Neutrophil (primary cell): ENCODE measurements around the gene PRAMEF1.

Experiments used
- H3K27ac ChIP-seq: fragments of 200-600 bp; sonication (generic); 2 replicates; pipeline ENCODE4 v1.5.1; 2016; ENCODE audit warnings: mild to moderate bottlenecking, moderate library complexity
- H3K27me3 ChIP-seq: fragments of 200-600 bp; sonication (generic); 2 replicates; pipeline ENCODE4 v1.6.0; 2016; ENCODE audit warnings: mild to moderate bottlenecking
- H3K36me3 ChIP-seq: fragments of 200-600 bp; sonication (generic); 2 replicates; pipeline ENCODE4 v1.5.1; 2017
- H3K4me1 ChIP-seq, 2 experiments: fragments of 200-600 bp in 1 of 2; sonication (generic) in 1 of 2; 1 replicate in 1 of 2; 2 replicates in 1 of 2; pipeline versions ENCODE4 v1.5.1 to v1.6.1; 2013 to 2016; ENCODE audit warnings: low read depth in 1 of 2, low read length in 1 of 2, mild to moderate bottlenecking in 1 of 2, moderate library complexity in 1 of 2; ENCODE audit not compliant: control insufficient read depth in 1 of 2, insufficient read depth in 1 of 2
- H3K4me3 ChIP-seq, 2 experiments: fragments of 200-600 bp in 1 of 2; sonication (generic) in 1 of 2; 1 replicate in 1 of 2; 2 replicates in 1 of 2; pipeline ENCODE4 v1.5.1; 2013 to 2016; ENCODE audit warnings: low read depth in 1 of 2, low read length in 1 of 2, mild to moderate bottlenecking in 1 of 2, moderate library complexity in 1 of 2
- H3K9me3 ChIP-seq: fragments of 200-600 bp; sonication (generic); 2 replicates; pipeline ENCODE4 v1.5.1; 2016
- TF ChIP-seq, protein P1 (sequence below): fragments of 200-600 bp; sonication (generic); IDR thresholded peaks from 2 replicates; pipeline ENCODE4 v1.5.1; 2016; ENCODE audit warnings: antibody characterized with exemption

The PRAMEF1 gene

DNA sequence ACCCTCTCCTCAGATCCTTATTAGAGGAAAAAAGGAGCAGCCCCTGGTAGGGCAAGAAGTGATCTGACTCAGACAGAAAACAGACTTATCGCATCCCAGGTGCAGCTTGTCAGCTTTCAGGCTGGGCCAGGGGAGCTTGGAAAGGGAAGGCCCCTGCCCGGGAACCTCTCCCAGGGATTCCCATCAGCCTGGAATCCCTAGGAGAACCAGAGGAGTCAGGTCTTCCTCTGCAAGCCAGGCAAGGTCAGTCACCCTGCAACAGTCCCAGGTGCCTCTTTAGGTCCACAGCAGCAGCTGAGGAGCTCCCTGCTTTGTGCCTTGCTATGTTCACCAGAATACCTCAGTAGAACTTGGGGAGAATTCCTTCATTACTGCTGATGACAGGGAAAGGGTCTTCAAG is 20.6 kb upstream of the PRAMEF1 start:
- H3K9me3 ChIP-seq: no peaks in the 10 kb centered on the region
- peaks cover 63% of the 10 kb centered on the region for H3K27me3 ChIP-seq
- no peaks in the 10 kb centered on the region for H3K36me3 ChIP-seq
- TF ChIP-seq, protein P1, sequence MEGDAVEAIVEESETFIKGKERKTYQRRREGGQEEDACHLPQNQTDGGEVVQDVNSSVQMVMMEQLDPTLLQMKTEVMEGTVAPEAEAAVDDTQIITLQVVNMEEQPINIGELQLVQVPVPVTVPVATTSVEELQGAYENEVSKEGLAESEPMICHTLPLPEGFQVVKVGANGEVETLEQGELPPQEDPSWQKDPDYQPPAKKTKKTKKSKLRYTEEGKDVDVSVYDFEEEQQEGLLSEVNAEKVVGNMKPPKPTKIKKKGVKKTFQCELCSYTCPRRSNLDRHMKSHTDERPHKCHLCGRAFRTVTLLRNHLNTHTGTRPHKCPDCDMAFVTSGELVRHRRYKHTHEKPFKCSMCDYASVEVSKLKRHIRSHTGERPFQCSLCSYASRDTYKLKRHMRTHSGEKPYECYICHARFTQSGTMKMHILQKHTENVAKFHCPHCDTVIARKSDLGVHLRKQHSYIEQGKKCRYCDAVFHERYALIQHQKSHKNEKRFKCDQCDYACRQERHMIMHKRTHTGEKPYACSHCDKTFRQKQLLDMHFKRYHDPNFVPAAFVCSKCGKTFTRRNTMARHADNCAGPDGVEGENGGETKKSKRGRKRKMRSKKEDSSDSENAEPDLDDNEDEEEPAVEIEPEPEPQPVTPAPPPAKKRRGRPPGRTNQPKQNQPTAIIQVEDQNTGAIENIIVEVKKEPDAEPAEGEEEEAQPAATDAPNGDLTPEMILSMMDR: no peak
- no peaks in the 10 kb centered on the region for H3K4me1 ChIP-seq
- H3K4me3 ChIP-seq: no peak overlapping the region
- H3K27ac ChIP-seq: no peak overlapping the region

- Histone ChIP-seq H3K9me3 (no peaks in the 10 kb centered on the region), H3K4me3 (no peak overlapping the region), H3K36me3 (no peaks in the 10 kb centered on the region), H3K27me3 (peaks cover 62% of the 10 kb centered on the region), H3K4me1 (no peaks in the 10 kb centered on the region), H3K27ac (no peak overlapping the region)
- TF ChIP-seq, protein P1: no peak
Observed at GRCh38 chr1:12771186-12771585, 20.0 kb upstream of the PRAMEF1 start.

GRCh38 chr1:12772520-12772919 is 18.7 kb upstream of the PRAMEF1 start:
- TF ChIP-seq, protein P1: no peak
- Histone ChIP-seq H3K9me3 (no peaks in the 10 kb centered on the region), H3K27me3 (peaks cover 49% of the 10 kb centered on the region), H3K36me3 (no peaks in the 10 kb centered on the region), H3K4me1 (no peaks in the 10 kb centered on the region), H3K27ac (no peak overlapping the region), H3K4me3 (no peak overlapping the region)

DNA sequence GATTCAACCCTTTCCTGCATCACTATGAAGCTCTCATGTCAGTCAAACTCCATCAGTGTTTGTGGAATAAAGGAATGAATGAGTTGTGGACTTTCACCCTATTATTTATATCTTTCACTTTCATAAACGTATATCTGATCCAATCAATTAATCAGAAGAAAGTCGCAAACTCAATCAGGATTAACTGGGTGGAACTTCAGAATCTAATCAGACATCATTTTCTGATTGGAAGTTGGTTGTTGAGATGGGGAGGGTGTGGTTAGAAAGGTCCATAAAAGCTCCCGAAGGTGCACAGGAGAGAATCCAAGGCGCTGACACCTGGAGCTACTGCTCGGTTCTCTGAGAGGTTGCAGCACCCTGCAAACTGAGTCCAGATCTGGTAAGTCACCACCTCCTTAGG is 17.8 kb upstream of the PRAMEF1 start, which contains the start of gene PRAMEF12:
TSS of gene PRAMEF12 (plus strand) at position 301 of the 400 bp plus-strand sequence. CDS start 1,130 bp downstream, outside the sequence.
- TF ChIP-seq, protein P1: no peak
- no peaks in the 10 kb centered on the region for H3K36me3 ChIP-seq
- no peaks in the 10 kb centered on the region for H3K9me3 ChIP-seq
- H3K4me1 ChIP-seq: no peaks in the 10 kb centered on the region
- no peak within 1 kb of the TSS for H3K4me3 ChIP-seq
- H3K27ac ChIP-seq: no peak within 1 kb of the TSS
- peaks cover 44% of the 10 kb centered on the region for H3K27me3 ChIP-seq

GRCh38 chr1:12774801-12775345 is 16.3 kb upstream of the PRAMEF1 start:
- Histone ChIP-seq H3K9me3 (no peaks in the 10 kb centered on the region), H3K4me1 (no peaks in the 10 kb centered on the region), H3K27me3 (peaks cover 41% of the 10 kb centered on the region), H3K36me3 (no peaks in the 10 kb centered on the region), H3K4me3 (no peak overlapping the region), H3K27ac (no peak overlapping the region)
- TF ChIP-seq, protein P1: no peak
